H9 (cell line): ENCODE measurements around the gene MAPT. TPM values are rescaled to one million over a fixed set of nuclear protein-coding genes. Genes with fewer than 3 reads are reported as not detected.

Source experiments
- DNase-seq: peaks from one replicate; pipeline ENCODE4 v3.0.0-alpha.2; 2017
- H2AFZ ChIP-seq: one replicate; pipeline ENCODE4 v1.6.1; 2013; ENCODE audit warnings: mild to moderate bottlenecking, low read length, control low read depth, moderate library complexity
- H2AK5ac ChIP-seq: 2 replicates; pipeline ENCODE4 v1.6.1; 2013; ENCODE audit warnings: low read length, control low read depth, mixed read lengths; ENCODE audit not compliant: insufficient read length
- H2BK120ac ChIP-seq: one replicate; pipeline ENCODE4 v1.6.1; 2013; ENCODE audit warnings: low read depth, mild to moderate bottlenecking, low read length, control low read depth, inconsistent platforms; ENCODE audit not compliant: poor library complexity, severe bottlenecking
- H2BK12ac ChIP-seq: 2 replicates; pipeline ENCODE4 v1.6.1; 2013; ENCODE audit warnings: low read length, control low read depth, mixed read lengths, low read depth; ENCODE audit not compliant: insufficient read length
- H2BK15ac ChIP-seq: 2 replicates; pipeline ENCODE4 v1.6.1; 2013; ENCODE audit warnings: low read depth, low read length, control low read depth
- H2BK20ac ChIP-seq: one replicate; pipeline ENCODE4 v1.6.1; 2013; ENCODE audit warnings: low read depth, mild to moderate bottlenecking, low read length, control low read depth, inconsistent platforms; ENCODE audit not compliant: poor library complexity, severe bottlenecking
- H2BK5ac ChIP-seq: 2 replicates; pipeline ENCODE4 v1.6.1; 2013; ENCODE audit warnings: low read length, control low read depth, mixed read lengths; ENCODE audit not compliant: insufficient read length
- H3K14ac ChIP-seq: 2 replicates; pipeline ENCODE4 v1.6.1; 2013; ENCODE audit warnings: low read length, control low read depth; ENCODE audit not compliant: insufficient read depth
- H3K18ac ChIP-seq: 2 replicates; pipeline ENCODE4 v1.6.1; 2013; ENCODE audit warnings: low read depth, mild to moderate bottlenecking, mixed read lengths, low read length, control low read depth; ENCODE audit not compliant: insufficient read length
- H3K23ac ChIP-seq: 2 replicates; pipeline ENCODE4 v1.6.1; 2013; ENCODE audit warnings: low read length, control low read depth, mixed read lengths, low read depth; ENCODE audit not compliant: insufficient read length
- H3K23me2 ChIP-seq: 2 replicates; pipeline ENCODE4 v1.6.1; 2013; ENCODE audit warnings: low read depth, mild to moderate bottlenecking, mixed read lengths, low read length, control low read depth; ENCODE audit not compliant: insufficient read length, poor library complexity, severe bottlenecking
- H3K27ac ChIP-seq: 2 replicates; pipeline ENCODE4 v1.5.1; 2013; ENCODE audit warnings: low read length, control low read depth, mixed read lengths, low read depth; ENCODE audit not compliant: insufficient read length
- H3K27me3 ChIP-seq: 2 replicates; pipeline ENCODE4 v1.6.1; 2013; ENCODE audit warnings: low read length, control low read depth, inconsistent platforms; ENCODE audit not compliant: insufficient read depth
- H3K4ac ChIP-seq: 2 replicates; pipeline ENCODE4 v1.6.1; 2013; ENCODE audit warnings: low read depth, mild to moderate bottlenecking, control low read depth, inconsistent platforms, low read length, moderate library complexity
- H3K4me1 ChIP-seq: 2 replicates; pipeline ENCODE4 v1.6.1; 2013; ENCODE audit warnings: low read length, control low read depth, inconsistent platforms; ENCODE audit not compliant: insufficient read depth
- H3K4me2 ChIP-seq: 2 replicates; pipeline ENCODE4 v1.6.1; 2013; ENCODE audit warnings: low read length, control low read depth, mixed read lengths; ENCODE audit not compliant: insufficient read length, insufficient read depth
- H3K56ac ChIP-seq: 2 replicates; pipeline ENCODE4 v1.6.1; 2013; ENCODE audit warnings: low read depth, mild to moderate bottlenecking, mixed read lengths, low read length, control low read depth; ENCODE audit not compliant: insufficient read length
- H3K79me1 ChIP-seq: 2 replicates; pipeline ENCODE4 v1.6.1; 2013; ENCODE audit warnings: low read depth, mild to moderate bottlenecking, moderate library complexity, low read length, control low read depth, inconsistent platforms; ENCODE audit not compliant: insufficient read depth, poor library complexity, severe bottlenecking
- H3K79me2 ChIP-seq: 2 replicates; pipeline ENCODE4 v1.6.1; 2013; ENCODE audit warnings: low read length, control low read depth, inconsistent platforms; ENCODE audit not compliant: insufficient read depth
- H3K9ac ChIP-seq: 2 replicates; pipeline ENCODE4 v1.6.1; 2013; ENCODE audit warnings: low read length, control low read depth, mixed read lengths; ENCODE audit not compliant: insufficient read length; ENCODE audit errors: extremely low read depth
- H3K9me3 ChIP-seq: one replicate; pipeline ENCODE4 v1.6.1; 2013; ENCODE audit warnings: low read depth, low read length, inconsistent platforms; ENCODE audit not compliant: control insufficient read depth
- H3T11ph ChIP-seq: one replicate; pipeline ENCODE4 v1.6.1; 2013; ENCODE audit warnings: mild to moderate bottlenecking, low read length, control low read depth, inconsistent platforms
- H4K20me1 ChIP-seq: one replicate; pipeline ENCODE4 v1.6.1; 2013; ENCODE audit not compliant: control insufficient read depth, insufficient read length, insufficient read depth
- H4K5ac ChIP-seq: 2 replicates; pipeline ENCODE4 v1.6.1; 2013; ENCODE audit warnings: low read depth, mild to moderate bottlenecking, mixed read lengths, low read length, control low read depth; ENCODE audit not compliant: insufficient read length
- H4K8ac ChIP-seq: replicated peaks from 2 replicates; pipeline ENCODE4 v1.6.1; 2013; ENCODE audit warnings: low read length, control low read depth, mixed read lengths, low read depth; ENCODE audit not compliant: insufficient read length
- H4K91ac ChIP-seq: 2 replicates; pipeline ENCODE4 v1.6.1; 2013; ENCODE audit warnings: low read depth, mild to moderate bottlenecking, moderate library complexity, mixed read lengths, low read length, control low read depth; ENCODE audit not compliant: insufficient read length
- H3K27ac Mint-ChIP-seq, 3 experiments: 2 replicates in 2 of 3; 3 replicates in 1 of 3; pipeline ENCODE4 v1.8.0; 2020 to 2021; ENCODE audit warnings: mixed read lengths in 3 of 3, mild to moderate bottlenecking in 1 of 3, moderate library complexity in 1 of 3
- H3K27me3 Mint-ChIP-seq: 2 replicates; pipeline ENCODE4 v1.8.0; 2021; ENCODE audit warnings: low read depth, mild to moderate bottlenecking, moderate library complexity, mixed read lengths
- H3K36me3 Mint-ChIP-seq, 3 experiments: 2 replicates in 2 of 3; 3 replicates in 1 of 3; pipeline ENCODE4 v1.8.0; 2020 to 2021; ENCODE audit warnings: low read depth in 3 of 3, mixed read lengths in 3 of 3; ENCODE audit not compliant: insufficient read depth in 1 of 3
- H3K4me1 Mint-ChIP-seq, 2 experiments: 2 replicates each; pipeline ENCODE4 v1.8.0; 2020; ENCODE audit warnings: mixed read lengths in 2 of 2
- H3K4me3 Mint-ChIP-seq, 2 experiments: 2 replicates in 1 of 2; 3 replicates in 1 of 2; pipeline ENCODE4 v1.8.0; 2020 to 2021; ENCODE audit warnings: mild to moderate bottlenecking in 2 of 2, mixed read lengths in 2 of 2, moderate library complexity in 1 of 2
- H3K9me3 Mint-ChIP-seq, 2 experiments: 2 replicates in 1 of 2; 3 replicates in 1 of 2; pipeline ENCODE4 v1.8.0; 2020; ENCODE audit warnings: mild to moderate bottlenecking in 2 of 2, mixed read lengths in 2 of 2, moderate library complexity in 1 of 2
- WGBS: extraction: QIAGEN DNeasy Blood & Tissue Kit; methylation state at CpG from one replicate; pipeline ENCODE4 v1.1.7; 2013; ENCODE audit warnings: missing lambda C conversion rate, low lambda C conversion rate, mixed read lengths; ENCODE audit not compliant: insufficient read length; ENCODE audit errors: extremely low coverage; 5-methylcytosine and 5-hydroxymethylcytosine counted together
- total RNA-seq: library from RNA; stranded (reverse); gene quantifications from 2 replicates; pipeline ENCODE4 v1.2.1, GENCODE V29; 2021
- TF ChIP-seq, protein P1 (sequence below): fragments of 200-600 bp; sonication (generic); conservative IDR thresholded peaks from 3 replicates; pipeline ENCODE4 v1.8.0; 2021; ENCODE audit warnings: antibody characterized with exemption, mild to moderate bottlenecking

The MAPT gene
- total RNA-seq, 1 experiment from 2014 or later, result 1.6 TPM

DNA sequence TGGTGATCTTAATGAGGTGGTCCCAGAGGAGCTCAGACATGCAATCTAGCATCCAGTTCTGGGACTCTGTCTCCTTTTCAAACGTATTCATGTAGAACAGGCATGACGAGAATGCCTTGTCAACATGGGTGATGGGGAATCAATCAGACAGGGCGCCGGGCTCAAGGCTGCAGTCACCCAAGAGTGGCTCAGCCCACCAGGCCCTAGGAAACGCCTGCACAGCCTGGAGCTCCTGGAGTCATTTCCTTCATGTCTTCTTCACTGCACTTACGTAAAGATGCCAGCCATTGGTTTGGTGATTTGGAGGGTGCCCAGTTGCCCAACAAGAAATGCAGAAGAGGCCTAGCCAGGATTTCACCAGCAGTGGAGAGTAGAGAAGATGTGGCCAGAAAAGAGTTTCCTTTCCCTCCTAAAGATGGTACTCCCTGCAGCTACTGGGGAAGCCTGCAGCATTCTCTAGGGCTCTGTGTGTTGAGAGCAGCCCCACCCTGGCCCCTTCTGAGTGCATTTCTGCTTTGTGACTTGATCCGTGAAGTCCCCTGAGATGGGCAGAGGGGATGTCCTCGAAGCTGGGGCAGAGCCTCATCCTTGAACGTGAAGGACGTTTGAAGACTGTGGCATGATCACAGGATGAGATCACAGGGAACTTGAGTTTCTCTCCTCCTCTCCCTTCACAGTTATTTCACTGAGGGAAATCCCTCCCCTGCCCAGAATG, 80.7 kb downstream of the MAPT start:
- Histone ChIP-seq H2AK5ac (no peak overlapping the region), H3K9ac (no peak overlapping the region), H4K8ac (no peak overlapping the region), H3K56ac (no peak overlapping the region), H3K27ac (no peak overlapping the region), H3K9me3 (no peaks in the 10 kb centered on the region), H2BK5ac (no peak overlapping the region), H3T11ph (no peak overlapping the region), H4K5ac (no peak overlapping the region), H3K4ac (no peak overlapping the region), H2BK120ac (no peak overlapping the region), H3K4me1 (no peaks in the 10 kb centered on the region; the same call in 1 of the 2 replicates), H3K23ac (no peak overlapping the region), H3K14ac (no peak overlapping the region), H3K23me2 (no peaks in the 10 kb centered on the region), H3K18ac (no peak overlapping the region), H3K79me1 (no peaks in the 10 kb centered on the region), H3K4me2 (no peak overlapping the region), H2BK12ac (no peak overlapping the region), H3K79me2 (no peaks in the 10 kb centered on the region), H2BK15ac (no peak overlapping the region), H2AFZ (no peak overlapping the region), H4K91ac (no peak overlapping the region), H4K20me1 (no peaks in the 10 kb centered on the region), H3K27me3 (no peaks in the 10 kb centered on the region), H2BK20ac (no peak overlapping the region)
- peaks cover 16% of the 10 kb centered on the region for H3K27me3 Mint-ChIP-seq
- no peak for DNase-seq
- no peaks in the 10 kb centered on the region for H3K36me3 Mint-ChIP-seq
- no peaks in the 10 kb centered on the region for H3K4me1 Mint-ChIP-seq
- H3K27ac Mint-ChIP-seq, result no peak overlapping the region; a peak in 1 of 7 replicates
- WGBS, result no CpG with 5 or more reads among the region's 10 CpGs
- H3K9me3 Mint-ChIP-seq, result no peaks in the 10 kb centered on the region
- H3K4me3 Mint-ChIP-seq, result no peak overlapping the region
- TF ChIP-seq, protein P1, sequence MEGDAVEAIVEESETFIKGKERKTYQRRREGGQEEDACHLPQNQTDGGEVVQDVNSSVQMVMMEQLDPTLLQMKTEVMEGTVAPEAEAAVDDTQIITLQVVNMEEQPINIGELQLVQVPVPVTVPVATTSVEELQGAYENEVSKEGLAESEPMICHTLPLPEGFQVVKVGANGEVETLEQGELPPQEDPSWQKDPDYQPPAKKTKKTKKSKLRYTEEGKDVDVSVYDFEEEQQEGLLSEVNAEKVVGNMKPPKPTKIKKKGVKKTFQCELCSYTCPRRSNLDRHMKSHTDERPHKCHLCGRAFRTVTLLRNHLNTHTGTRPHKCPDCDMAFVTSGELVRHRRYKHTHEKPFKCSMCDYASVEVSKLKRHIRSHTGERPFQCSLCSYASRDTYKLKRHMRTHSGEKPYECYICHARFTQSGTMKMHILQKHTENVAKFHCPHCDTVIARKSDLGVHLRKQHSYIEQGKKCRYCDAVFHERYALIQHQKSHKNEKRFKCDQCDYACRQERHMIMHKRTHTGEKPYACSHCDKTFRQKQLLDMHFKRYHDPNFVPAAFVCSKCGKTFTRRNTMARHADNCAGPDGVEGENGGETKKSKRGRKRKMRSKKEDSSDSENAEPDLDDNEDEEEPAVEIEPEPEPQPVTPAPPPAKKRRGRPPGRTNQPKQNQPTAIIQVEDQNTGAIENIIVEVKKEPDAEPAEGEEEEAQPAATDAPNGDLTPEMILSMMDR, result no peak
